SK-N-MC (cell line): ENCODE data around the gene DPP10.

Source experiments
- EZH2 ChIP-seq: fragments of 200-600 bp; sonication (generic); IDR thresholded peaks from one replicate; pipeline ENCODE4 v1.6.1; 2017; ENCODE audit warnings: antibody characterized with exemption
- FOXP2 ChIP-seq: optimal IDR thresholded peaks from 2 replicates; pipeline ENCODE3; 2011; ENCODE audit warnings: mild to moderate bottlenecking, moderate library complexity; ENCODE audit not compliant: insufficient read depth; ENCODE audit errors: extremely low read length, control extremely low read depth
- POLR2AphosphoS5 ChIP-seq: IDR thresholded peaks from 2 replicates; pipeline ENCODE4 v1.6.1; 2012; ENCODE audit warnings: mild to moderate bottlenecking, low read depth, low read length, borderline replicate concordance

GRCh38 chr2:114661971-114662939 is 219.8 kb downstream of the DPP10 start:
- TF ChIP-seq POLR2AphosphoS5 (no peak), EZH2 (no peak), FOXP2 (no peak)
